AG04449 (cell line): ENCODE measurements around the gene GJB3.
"Not testable (repeated sequence)": the region's sequence is repeated elsewhere in the genome, so short reads cannot be mapped to it uniquely, and the experiment has no call there.

Experiments
- CTCF ChIA-PET: fragments of 350-600 bp; formaldehyde crosslinking; extraction: SDS; loops from one replicate; lab custom pipeline; 2021; ENCODE audit warnings: antibody characterized with exemption; lab: Yijun Ruan, JAX
- POLR2A ChIA-PET: fragments of 400-600, 350-600 bp; formaldehyde crosslinking; extraction: SDS; loops from one replicate; lab custom pipeline; 2020; ENCODE audit warnings: antibody characterized with exemption, inconsistent platforms; lab: Yijun Ruan, JAX
- DNase-seq: peaks from one replicate; pipeline ENCODE4 v3.0.0-alpha.2; 2010; ENCODE audit warnings: low read depth, low spot score
- H3K4me3 ChIP-seq: 2 replicates; pipeline ENCODE4 v1.5.1; 2011; ENCODE audit warnings: low read depth, mild to moderate bottlenecking, control low read depth, low read length
- CTCF ChIP-seq: IDR thresholded peaks from one replicate; pipeline ENCODE4 v1.5.1; 2011; ENCODE audit warnings: mild to moderate bottlenecking, moderate library complexity, low read length, control low read depth, inconsistent platforms; ENCODE audit not compliant: insufficient read depth; ENCODE audit errors: missing control alignments

The GJB3 gene

GRCh38 chr1:34762474-34763141 lies 18.4 kb upstream of the GJB3 start:
- H3K4me3 ChIP-seq, result no peak overlapping the region
- CTCF ChIA-PET, result interaction anchor here (0.9 to 1.2 kb wide), 2 partner anchors 18 to 20 kb away, joined by 3 read pairs; no protein-coding TSS in a partner anchor
- POLR2A ChIA-PET, result no interaction called here

DNA sequence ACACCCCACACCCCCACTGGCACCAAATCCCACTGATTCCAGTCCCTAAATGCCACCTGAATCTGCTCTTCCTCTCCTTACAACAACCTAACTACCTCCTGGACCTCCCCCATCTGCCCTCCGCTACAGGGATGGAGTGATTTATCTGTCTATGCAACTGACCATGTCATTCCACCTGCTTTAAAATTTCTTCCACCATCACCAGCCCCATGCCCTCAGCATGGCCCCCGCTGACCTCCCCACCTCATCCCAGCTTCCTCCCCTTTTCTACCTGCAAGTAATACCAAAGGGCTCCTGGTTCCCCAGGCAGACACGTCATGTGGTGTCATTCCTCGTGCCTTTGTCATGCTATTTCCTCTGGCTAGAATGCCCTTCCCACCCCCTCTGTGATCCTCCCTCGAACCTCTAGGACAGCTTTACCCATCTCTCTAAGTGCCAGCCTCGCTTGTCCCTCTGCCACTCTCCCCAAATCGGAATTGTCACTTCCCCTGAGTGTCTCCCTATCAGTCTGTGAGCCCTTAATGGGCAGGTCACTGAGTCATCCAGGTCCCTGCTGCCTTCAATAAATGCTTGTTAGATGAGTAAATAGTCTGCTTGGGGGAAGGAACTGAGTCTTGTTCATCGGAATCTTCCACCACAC lies 17.8 kb upstream of the GJB3 start:
- no peak overlapping the region for H3K4me3 ChIP-seq
- DNase-seq, result no peak
- no peak for TF ChIP-seq CTCF
- CTCF ChIA-PET, result interaction anchor here (0.9 to 1.2 kb wide), 2 partner anchors 19 to 21 kb away, joined by 3 read pairs; no protein-coding TSS in a partner anchor
- POLR2A ChIA-PET, result no interaction called here

More at GRCh38 chr1:34762474-34763141, 18.4 kb upstream of the GJB3 start:
- no peak for DNase-seq
- TF ChIP-seq CTCF, result no peak

DNA sequence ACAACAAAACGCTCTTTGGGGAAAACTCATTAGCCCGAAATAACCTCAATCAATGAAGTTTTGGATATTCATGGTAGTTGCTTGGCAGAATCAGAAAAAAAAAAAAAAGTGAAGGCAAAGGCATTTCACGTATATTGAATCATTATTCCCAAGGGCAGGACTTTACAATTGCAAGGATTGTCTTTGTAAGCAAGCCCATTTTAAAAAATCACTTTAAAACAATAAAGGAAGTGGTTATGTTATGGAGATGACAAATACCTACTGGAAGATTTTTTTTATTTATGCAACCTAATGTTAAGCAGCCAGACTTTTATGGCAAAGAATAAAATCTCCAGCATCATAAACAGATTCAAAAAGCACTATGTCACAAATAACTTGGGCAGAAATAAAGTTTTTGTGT lies 12.2 kb upstream of the GJB3 start:
- CTCF ChIA-PET, result no interaction called here
- no peak overlapping the region for H3K4me3 ChIP-seq
- DNase-seq, result no peak
- POLR2A ChIA-PET, result no interaction called here
- no peak for TF ChIP-seq CTCF

DNA sequence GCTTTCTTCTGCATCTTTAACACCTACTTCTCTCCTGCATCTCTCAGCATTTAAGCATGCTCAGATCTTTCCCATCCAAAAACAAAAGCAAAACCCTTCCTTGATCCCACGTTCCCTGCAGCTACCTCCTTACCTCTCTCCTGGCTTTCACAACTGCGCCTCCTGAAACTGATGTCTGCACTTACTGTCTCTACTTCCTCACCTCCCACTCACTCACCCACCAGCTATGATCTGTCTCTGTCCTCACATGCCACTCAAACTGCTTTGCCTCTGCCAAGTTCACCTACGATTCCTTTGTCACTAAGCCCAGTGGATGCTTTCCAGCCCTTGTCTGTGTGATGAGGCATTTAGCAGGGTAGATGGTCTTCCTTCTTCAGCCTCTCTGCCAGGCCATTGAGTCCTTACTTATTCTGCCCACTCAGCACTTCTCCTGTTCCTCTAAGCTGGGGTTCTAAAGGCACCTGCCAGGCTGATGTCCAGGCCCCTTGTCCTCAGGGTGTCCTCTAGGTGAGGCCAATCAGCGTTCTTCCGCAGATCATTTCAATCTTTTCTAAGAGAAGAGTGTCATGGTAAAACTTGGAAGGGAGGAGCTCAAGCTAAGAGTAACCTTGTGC lies 10.0 kb upstream of the GJB3 start:
- TF ChIP-seq CTCF, result no peak
- DNase-seq, result no peak
- POLR2A ChIA-PET, result no interaction called here
- no peak overlapping the region for H3K4me3 ChIP-seq
- CTCF ChIA-PET, result interaction anchor here (0.8 to 2.3 kb wide), 3 partner anchors 16 to 28 kb away, joined by 3 to 8 read pairs (median 4); no protein-coding TSS in a partner anchor

- DNase-seq, result no peak
- CTCF ChIA-PET, result interaction anchor here (0.8 to 2.3 kb wide), 3 partner anchors 15 to 29 kb away, joined by 3 to 8 read pairs (median 4); no protein-coding TSS in a partner anchor
- no peak overlapping the region for H3K4me3 ChIP-seq
- POLR2A ChIA-PET, result no interaction called here
- no peak for TF ChIP-seq CTCF
Observed at GRCh38 chr1:34771573-34772371, 9.2 kb upstream of the GJB3 start.

- H3K4me3 ChIP-seq, POLR2A ChIA-PET, DNase-seq: not testable (repeated sequence)
- CTCF ChIA-PET, result interaction anchor here (1.6 kb wide), 1 partner anchor 13 kb away, joined by 3 read pairs; no protein-coding TSS in a partner anchor
Observed at GRCh38 chr1:34773114-34773513, 7.9 kb upstream of the GJB3 start.
